IPS DF 19.7 (cell line): ENCODE data around the gene RPL36A.

Experiments used
- DNase-seq: peaks from one replicate; pipeline ENCODE4 v3.0.0-alpha.2; 2013; ENCODE audit warnings: low read depth, low spot score

Gene RPL36A

GRCh38 chrX:101390664-101391525 is at the start of gene RPL36A:
TSS of gene RPL36A (plus strand) at chrX:101391011. CDS start at chrX:101391044, 33 bp downstream.
- peak; percentile 59 for DNase-seq

- DNase-seq = no peak
These were observed 42.9 kb upstream of the RPL36A start for GRCh38 chrX:101347859-101348451.

GRCh38 chrX:101348452-101349192 is 42.2 kb upstream of the RPL36A start, which contains the start of gene TIMM8A:
TSS of gene TIMM8A (minus strand) at chrX:101348742. CDS start at chrX:101348664, 78 bp downstream.
- no peak for DNase-seq

GRCh38 chrX:101349193-101349562 is 41.6 kb upstream of the RPL36A start:
- no peak for DNase-seq

GRCh38 chrX:101357166-101357795 is 33.5 kb upstream of the RPL36A start:
- DNase-seq = no peak

GRCh38 chrX:101359966-101360365 is 30.8 kb upstream of the RPL36A start:
- DNase-seq = no peak

GRCh38 chrX:101360390-101360789 is 30.4 kb upstream of the RPL36A start:
- DNase-seq = no peak

GRCh38 chrX:101362116-101362515 is 28.7 kb upstream of the RPL36A start:
- no peak for DNase-seq

GRCh38 chrX:101362757-101363156 is 28.1 kb upstream of the RPL36A start:
- no peak for DNase-seq

GRCh38 chrX:101365301-101365795 is 25.5 kb upstream of the RPL36A start:
- DNase-seq = no peak

GRCh38 chrX:101368800-101369199 is 22.0 kb upstream of the RPL36A start:
- DNase-seq = no peak

- DNase-seq = no peak
These were observed 21.1 kb upstream of the RPL36A start for GRCh38 chrX:101369687-101370086.

GRCh38 chrX:101370888-101371504 is 19.8 kb upstream of the RPL36A start:
- no peak for DNase-seq

GRCh38 chrX:101377547-101377946 is 13.3 kb upstream of the RPL36A start:
- no peak for DNase-seq

- DNase-seq = no peak
These were observed 7.1 kb upstream of the RPL36A start for GRCh38 chrX:101383679-101384205.

GRCh38 chrX:101385026-101385684 is 5.7 kb upstream of the RPL36A start:
- no peak for DNase-seq

GRCh38 chrX:101385795-101386541 is 4.8 kb upstream of the RPL36A start, which contains the start of gene BTK:
TSS of gene BTK (minus strand) at chrX:101386191. CDS start at chrX:101375284, 10,907 bp downstream.
- DNase-seq = no peak

GRCh38 chrX:101386542-101386885 is 4.3 kb upstream of the RPL36A start:
- DNase-seq = no peak

- DNase-seq = no peak
These were observed 2.2 kb upstream of the RPL36A start for GRCh38 chrX:101388604-101389003.

- no peak for DNase-seq
These were observed 1.0 kb downstream of the RPL36A start for GRCh38 chrX:101391831-101392230.
